Activated CD4-positive, alpha-beta memory T cell treated with anti-CD3 and anti-CD28 coated beads for 36 hours (primary cell): ENCODE results near the gene FREM3. TPM values are rescaled to one million over a fixed set of nuclear protein-coding genes. Genes with fewer than 3 reads are reported as not detected.
A peak's percentile ranks its signal among the peaks of the same experiment; 100 is the strongest.
"Not testable (repeated sequence)": the region's sequence is repeated elsewhere in the genome, so short reads cannot be mapped to it uniquely, and the experiment has no call there.

Source experiments
- CTCF ChIA-PET: fragments of 350-600 bp; sonication (Branson Sonifier 250); formaldehyde crosslinking; loops from one replicate; lab custom pipeline; 2021; ENCODE audit warnings: antibody characterized with exemption, inconsistent platforms; lab: Charles Lee
- POLR2A ChIA-PET: fragments of 350-600 bp; sonication (Branson Sonifier 250); formaldehyde crosslinking; loops from one replicate; lab custom pipeline; 2021; ENCODE audit warnings: antibody characterized with exemption; lab: Charles Lee
- DNase-seq: peaks from one replicate; pipeline ENCODE4 v3.0.0-alpha.2; 2020
- H3K27ac Mint-ChIP-seq: one replicate; pipeline ENCODE4 v1.8.0; 2021; ENCODE audit warnings: mixed read lengths
- H3K27me3 Mint-ChIP-seq: one replicate; pipeline ENCODE4 v1.8.0; 2021; ENCODE audit warnings: mixed read lengths
- H3K36me3 Mint-ChIP-seq: one replicate; pipeline ENCODE4 v1.8.0; 2021; ENCODE audit warnings: mixed read lengths
- H3K4me1 Mint-ChIP-seq: one replicate; pipeline ENCODE4 v1.8.0; 2021; ENCODE audit warnings: low read depth, mixed read lengths
- H3K4me3 Mint-ChIP-seq: one replicate; pipeline ENCODE4 v1.8.0; 2021; ENCODE audit warnings: mild to moderate bottlenecking, mixed read lengths
- H3K9me3 Mint-ChIP-seq: one replicate; pipeline ENCODE4 v1.8.0; 2021; ENCODE audit warnings: mixed read lengths
- intact Hi-C: fragments of 100-400 bp; cut with micrococcal nuclease; formaldehyde crosslinking; loops from one replicate; pipeline ENCODE4 v1.15.1; 2023
- total RNA-seq, 2 experiments: library from RNA; stranded (reverse); gene quantifications; one replicate each; pipeline ENCODE4 v1.2.3, GENCODE V29; 2021

FREM3 gene
- total RNA-seq, 2 experiments from 2014 or later = not detected

DNA sequence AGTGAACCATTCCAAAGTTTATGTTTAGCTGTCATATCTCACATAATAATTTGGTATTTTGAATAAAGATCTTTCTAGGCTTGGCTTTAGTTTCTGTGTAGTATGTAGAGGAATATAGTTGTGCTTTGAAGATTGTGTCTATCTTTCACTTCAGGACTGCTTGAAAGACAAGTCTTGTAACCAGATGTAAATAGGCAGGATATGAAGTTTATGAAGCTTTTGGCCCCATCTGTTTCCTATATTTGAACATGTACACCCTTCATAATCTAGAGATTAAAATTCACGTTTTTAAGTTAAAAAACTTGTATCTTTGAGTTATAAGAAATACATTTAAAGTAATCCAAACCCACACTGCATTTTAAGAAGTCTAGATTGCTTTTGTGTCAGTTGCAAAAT is 11.7 kb upstream of the FREM3 start:
- DNase-seq = no peak
- Mint-ChIP-seq H3K27ac (no peak overlapping the region), H3K4me3 (no peak overlapping the region), H3K27me3 (no peaks in the 10 kb centered on the region), H3K9me3 (peaks cover 5% of the 10 kb centered on the region), H3K36me3 (no peaks in the 10 kb centered on the region), H3K4me1 (no peaks in the 10 kb centered on the region)
- ChIA-PET POLR2A (no interaction called here), CTCF (no interaction called here)
- intact Hi-C loops = no loop called here

- no peaks in the 10 kb centered on the region for H3K36me3 Mint-ChIP-seq
- H3K27ac Mint-ChIP-seq = no peak overlapping the region
- H3K4me1 Mint-ChIP-seq = no peaks in the 10 kb centered on the region
- ChIA-PET POLR2A (no interaction called here), CTCF (no interaction called here)
- no peak for DNase-seq
- no peaks in the 10 kb centered on the region for H3K27me3 Mint-ChIP-seq
- H3K4me3 Mint-ChIP-seq = no peak overlapping the region
- H3K9me3 Mint-ChIP-seq = peaks cover 7% of the 10 kb centered on the region
- intact Hi-C loops = no loop called here
Observed at GRCh38 chr4:143711543-143712154, 11.2 kb upstream of the FREM3 start.

DNA sequence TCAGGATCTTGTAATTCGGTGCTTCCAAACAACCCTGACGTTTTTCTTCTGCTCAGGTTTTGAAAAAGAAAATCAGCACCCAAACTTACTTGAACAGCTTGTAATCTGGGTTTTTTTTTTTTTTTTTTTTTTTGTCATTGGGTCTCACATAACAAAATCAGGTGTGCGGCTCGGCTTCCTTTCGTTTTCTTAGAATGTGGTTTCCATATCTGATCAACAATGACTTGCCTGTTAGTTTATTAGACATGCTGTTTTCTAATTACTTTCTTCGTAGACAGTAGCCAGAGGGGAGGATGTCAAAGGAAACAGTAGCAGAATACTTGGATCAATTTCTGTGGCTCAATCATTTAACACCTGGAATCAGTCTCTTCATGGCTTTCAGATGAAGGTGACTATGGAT is 890 bp upstream of the FREM3 start:
- no peak overlapping the region for H3K27ac Mint-ChIP-seq
- intact Hi-C loops = no loop called here
- POLR2A ChIA-PET = interaction anchor here (0.6 kb wide), 1 partner anchor 143 kb away, joined by 3 read pairs; no protein-coding TSS in a partner anchor
- H3K36me3 Mint-ChIP-seq = no peaks in the 10 kb centered on the region
- H3K4me1 Mint-ChIP-seq = peaks cover 9% of the 10 kb centered on the region
- no peaks in the 10 kb centered on the region for H3K9me3 Mint-ChIP-seq
- no peak for DNase-seq
- CTCF ChIA-PET = no interaction called here
- peaks cover 43% of the 10 kb centered on the region for H3K27me3 Mint-ChIP-seq
- peak overlapping the region; percentile 32 for H3K4me3 Mint-ChIP-seq

GRCh38 chr4:143700046-143700415 is 444 bp downstream of the FREM3 start:
- ChIA-PET CTCF (no interaction called here), POLR2A (no interaction called here)
- Mint-ChIP-seq H3K27me3 (peaks cover 43% of the 10 kb centered on the region), H3K4me1 (peaks cover 9% of the 10 kb centered on the region), H3K9me3 (peaks cover 3% of the 10 kb centered on the region), H3K36me3 (no peaks in the 10 kb centered on the region), H3K4me3 (peak overlapping the region; percentile 51), H3K27ac (no peak overlapping the region)
- no peak for DNase-seq
- intact Hi-C loops = no loop called here

- ChIA-PET CTCF (no interaction called here), POLR2A (no interaction called here)
- Mint-ChIP-seq H3K27ac (no peak overlapping the region), H3K4me1 (peaks cover 9% of the 10 kb centered on the region), H3K9me3 (peaks cover 3% of the 10 kb centered on the region), H3K4me3 (no peak overlapping the region), H3K27me3 (peaks cover 43% of the 10 kb centered on the region), H3K36me3 (no peaks in the 10 kb centered on the region)
- intact Hi-C loops = loop anchor here (5.0 kb wide), 1 partner anchor 142 kb away; no protein-coding TSS in a partner anchor
- DNase-seq = no peak
Observed at GRCh38 chr4:143699331-143700045, 987 bp downstream of the FREM3 start.

- intact Hi-C loops = no loop called here
- DNase-seq = no peak
- ChIA-PET CTCF (interaction anchor here (1.1 kb wide), 1 partner anchor 135 kb away, joined by 4 read pairs; no protein-coding TSS in a partner anchor), POLR2A (no interaction called here)
- H3K27ac Mint-ChIP-seq = no peak overlapping the region
- peaks cover 8% of the 10 kb centered on the region for H3K9me3 Mint-ChIP-seq
- no peaks in the 10 kb centered on the region for H3K36me3 Mint-ChIP-seq
- H3K4me1 Mint-ChIP-seq = no peaks in the 10 kb centered on the region
- no peak overlapping the region for H3K4me3 Mint-ChIP-seq
- H3K27me3 Mint-ChIP-seq = peaks cover 17% of the 10 kb centered on the region
Observed at GRCh38 chr4:143693856-143694255, 6.6 kb downstream of the FREM3 start.

- Mint-ChIP-seq H3K27me3 (peaks cover 7% of the 10 kb centered on the region), H3K4me1 (no peaks in the 10 kb centered on the region), H3K9me3 (peaks cover 15% of the 10 kb centered on the region), H3K27ac (no peak overlapping the region), H3K4me3 (no peak overlapping the region), H3K36me3 (no peaks in the 10 kb centered on the region)
- POLR2A ChIA-PET = no interaction called here
- intact Hi-C loops = no loop called here
- no peak for DNase-seq
- CTCF ChIA-PET = no interaction called here
Observed at GRCh38 chr4:143692241-143692640, 8.2 kb downstream of the FREM3 start.

DNA sequence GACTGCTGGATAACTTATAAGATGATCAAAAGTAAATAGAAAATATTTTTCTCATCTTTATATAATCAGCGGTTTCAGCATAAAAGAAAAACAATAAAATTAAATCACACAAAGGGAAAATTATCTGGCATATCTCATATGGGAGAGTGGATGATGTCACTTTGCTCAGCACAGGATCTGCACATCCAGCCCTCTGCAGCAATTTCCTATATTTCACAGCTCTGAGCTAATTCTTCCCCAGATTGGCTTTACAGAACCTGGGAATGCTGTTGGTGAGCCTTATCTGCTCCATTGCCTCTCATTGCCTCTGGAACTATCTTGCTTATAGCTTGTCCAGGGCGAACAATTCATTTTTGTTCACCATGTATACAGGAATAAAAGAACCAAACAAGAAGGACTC is 21.0 kb downstream of the FREM3 start:
- Mint-ChIP-seq H3K9me3 (peaks cover 14% of the 10 kb centered on the region), H3K27ac (no peak overlapping the region), H3K27me3 (peaks cover 1% of the 10 kb centered on the region), H3K4me1 (no peaks in the 10 kb centered on the region), H3K4me3 (no peak overlapping the region), H3K36me3 (peaks cover 1% of the 10 kb centered on the region)
- DNase-seq = no peak
- CTCF ChIA-PET = no interaction called here
- intact Hi-C loops = no loop called here
- POLR2A ChIA-PET = no interaction called here

DNA sequence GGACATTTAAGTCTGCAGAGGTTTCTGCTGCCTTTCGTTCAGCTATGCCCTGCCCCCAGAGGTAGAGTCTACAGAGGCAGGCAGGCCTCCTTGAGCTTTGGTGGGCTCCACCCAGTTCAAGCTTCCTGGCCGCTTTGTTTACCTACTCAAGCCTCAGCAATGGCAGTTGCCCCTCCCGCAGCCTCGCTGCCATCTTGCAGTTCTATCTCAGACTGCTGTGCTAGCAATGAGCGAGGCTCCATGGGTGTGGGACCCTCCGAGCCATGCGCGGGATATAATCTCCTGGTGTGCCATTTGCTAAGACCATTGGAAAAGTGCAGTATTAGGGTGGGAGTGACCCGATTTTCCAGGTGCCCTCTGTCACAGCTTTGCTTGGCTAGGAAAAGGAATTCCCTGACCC is 26.8 kb downstream of the FREM3 start:
- H3K36me3 Mint-ChIP-seq, H3K27ac Mint-ChIP-seq, H3K4me1 Mint-ChIP-seq, intact Hi-C loops, CTCF ChIA-PET, H3K27me3 Mint-ChIP-seq, H3K4me3 Mint-ChIP-seq, DNase-seq, POLR2A ChIA-PET: not testable (repeated sequence)
- peaks cover 14% of the 10 kb centered on the region for H3K9me3 Mint-ChIP-seq

- H3K36me3 Mint-ChIP-seq = peaks cover 2% of the 10 kb centered on the region
- H3K27ac Mint-ChIP-seq = no peak overlapping the region
- ChIA-PET POLR2A (interaction anchor here (0.6 kb wide), 1 partner anchor 44 kb away, joined by 4 read pairs; no protein-coding TSS in a partner anchor), CTCF (no interaction called here)
- peaks cover 8% of the 10 kb centered on the region for H3K9me3 Mint-ChIP-seq
- no peaks in the 10 kb centered on the region for H3K4me1 Mint-ChIP-seq
- no peaks in the 10 kb centered on the region for H3K27me3 Mint-ChIP-seq
- no peak for DNase-seq
- intact Hi-C loops = no loop called here
- no peak overlapping the region for H3K4me3 Mint-ChIP-seq
Observed at GRCh38 chr4:143668930-143669552, 31.4 kb downstream of the FREM3 start.

DNA sequence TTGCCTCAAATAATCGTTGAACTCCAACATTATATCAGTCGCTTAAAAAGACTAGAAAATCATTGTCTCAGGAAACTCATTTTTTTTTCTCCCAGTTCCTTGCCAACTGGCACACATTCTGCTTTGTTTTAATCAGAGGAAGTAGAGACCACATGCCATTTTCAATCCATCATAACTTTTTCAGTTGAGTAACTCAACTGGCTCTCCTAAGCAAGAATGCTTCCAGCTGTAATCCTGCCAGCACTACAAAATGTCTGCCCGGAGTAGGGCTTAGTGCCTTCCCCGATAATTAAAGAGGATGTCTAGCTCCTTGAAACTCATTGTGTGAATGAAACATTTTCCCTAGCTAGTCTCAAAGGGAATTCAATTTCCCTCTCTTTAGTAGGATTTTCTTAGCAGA is 33.0 kb downstream of the FREM3 start:
- Mint-ChIP-seq H3K4me1 (no peaks in the 10 kb centered on the region), H3K36me3 (peaks cover 5% of the 10 kb centered on the region), H3K27ac (no peak overlapping the region), H3K27me3 (no peaks in the 10 kb centered on the region), H3K4me3 (no peak overlapping the region), H3K9me3 (peaks cover 13% of the 10 kb centered on the region)
- CTCF ChIA-PET = no interaction called here
- POLR2A ChIA-PET = no interaction called here
- intact Hi-C loops = no loop called here
- DNase-seq = no peak

DNA sequence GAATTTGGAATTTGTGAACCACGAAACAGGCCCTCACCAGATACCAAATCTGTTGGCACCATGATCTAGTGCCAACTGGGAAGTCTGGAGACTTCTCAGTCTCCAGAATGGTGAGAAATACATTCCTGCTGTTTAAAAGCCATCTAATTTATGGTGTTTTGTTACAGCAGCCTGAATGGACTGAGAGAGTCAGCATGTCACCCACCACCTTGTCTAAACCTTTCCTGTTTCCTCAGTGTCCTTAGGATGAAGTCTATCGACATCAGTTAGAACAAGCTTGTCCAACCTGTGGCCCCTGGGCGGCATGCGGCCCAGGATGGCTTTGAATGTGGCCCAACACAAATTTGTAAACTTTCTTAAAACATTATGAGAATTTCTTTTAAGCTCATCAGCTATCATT is 42.1 kb downstream of the FREM3 start:
- intact Hi-C loops = no loop called here
- Mint-ChIP-seq H3K9me3 (peaks cover 14% of the 10 kb centered on the region), H3K27ac (no peak overlapping the region), H3K27me3 (no peaks in the 10 kb centered on the region), H3K4me3 (no peak overlapping the region), H3K36me3 (peaks cover 3% of the 10 kb centered on the region), H3K4me1 (no peaks in the 10 kb centered on the region)
- ChIA-PET POLR2A (no interaction called here), CTCF (no interaction called here)
- DNase-seq = no peak
